Astrocyte of the spinal cord (primary cell): ENCODE measurements around the gene RPS18.
A peak's percentile ranks its signal among the peaks of the same experiment; 100 is the strongest.
"Not testable (repeated sequence)": the region's sequence is repeated elsewhere in the genome, so short reads cannot be mapped to it uniquely, and the experiment has no call there.

Source experiments
- DNase-seq: peaks from one replicate; pipeline ENCODE4 v3.0.0; 2011; ENCODE audit warnings: low read depth, low spot score
- H3K4me3 ChIP-seq: 2 replicates; pipeline ENCODE4 v1.5.1; 2011; ENCODE audit warnings: low read depth, mild to moderate bottlenecking, low read length, moderate library complexity
- CTCF ChIP-seq: IDR thresholded peaks from 2 replicates; pipeline ENCODE4 v1.5.1; 2012; ENCODE audit warnings: low read depth, mild to moderate bottlenecking, low read length, inconsistent platforms
- in situ Hi-C: cut with HindIII; loops from 2 replicates; pipeline ENCODE4 v1.10.0; 2017; ENCODE audit warnings: low sequenced_read_pairs

Gene RPS18

GRCh38 chr6:33271468-33272274 is at the start of gene RPS18, which contains the start of gene VPS52:
Gene RPS18 (plus strand): TSS chr6:33272075. CDS start chr6:33272120, 45 bp downstream.
Gene VPS52 (minus strand): TSS chr6:33271876. CDS start chr6:33271675, 201 bp downstream.
- DNase-seq: peak; percentile 99
- TF ChIP-seq CTCF: no peak
- in situ Hi-C loops: no loop called here
- H3K4me3 ChIP-seq: peak within 1 kb of the TSS; percentile 84

GRCh38 chr6:33226503-33227120 is 45.3 kb upstream of the RPS18 start:
- H3K4me3 ChIP-seq, in situ Hi-C loops: not testable (repeated sequence)

GRCh38 chr6:33235221-33235634 is 36.6 kb upstream of the RPS18 start:
- no peak for TF ChIP-seq CTCF
- no peak overlapping the region for H3K4me3 ChIP-seq
- in situ Hi-C loops: no loop called here
- no peak for DNase-seq

More at GRCh38 chr6:33226503-33227120, 45.3 kb upstream of the RPS18 start:
- not testable (repeated sequence) for DNase-seq

GRCh38 chr6:33236328-33236727 is 35.5 kb upstream of the RPS18 start:
- DNase-seq: no peak
- in situ Hi-C loops: no loop called here
- H3K4me3 ChIP-seq: no peak overlapping the region
- TF ChIP-seq CTCF: no peak

GRCh38 chr6:33236852-33237251 is 35.0 kb upstream of the RPS18 start:
- no peak for DNase-seq
- H3K4me3 ChIP-seq: no peak overlapping the region
- in situ Hi-C loops: no loop called here
- no peak for TF ChIP-seq CTCF

GRCh38 chr6:33237741-33238140 is 34.1 kb upstream of the RPS18 start:
- in situ Hi-C loops: no loop called here
- H3K4me3 ChIP-seq: no peak overlapping the region
- DNase-seq: no peak
- no peak for TF ChIP-seq CTCF

GRCh38 chr6:33241968-33242367 is 29.9 kb upstream of the RPS18 start:
- no peak for DNase-seq
- no peak overlapping the region for H3K4me3 ChIP-seq
- in situ Hi-C loops: no loop called here
- no peak for TF ChIP-seq CTCF
